GM12892 (cell line): ENCODE measurements around the gene NKAIN2.

ENCODE experiments used
- POLR2A ChIP-seq: IDR thresholded peaks from 2 replicates; pipeline ENCODE4 v1.6.1; 2011; ENCODE audit warnings: low read depth, low read length, control low read depth
- POLR2AphosphoS5 ChIP-seq: IDR thresholded peaks from 2 replicates; pipeline ENCODE4 v1.6.1; 2011; ENCODE audit warnings: low read depth, low read length, control low read depth

DNA sequence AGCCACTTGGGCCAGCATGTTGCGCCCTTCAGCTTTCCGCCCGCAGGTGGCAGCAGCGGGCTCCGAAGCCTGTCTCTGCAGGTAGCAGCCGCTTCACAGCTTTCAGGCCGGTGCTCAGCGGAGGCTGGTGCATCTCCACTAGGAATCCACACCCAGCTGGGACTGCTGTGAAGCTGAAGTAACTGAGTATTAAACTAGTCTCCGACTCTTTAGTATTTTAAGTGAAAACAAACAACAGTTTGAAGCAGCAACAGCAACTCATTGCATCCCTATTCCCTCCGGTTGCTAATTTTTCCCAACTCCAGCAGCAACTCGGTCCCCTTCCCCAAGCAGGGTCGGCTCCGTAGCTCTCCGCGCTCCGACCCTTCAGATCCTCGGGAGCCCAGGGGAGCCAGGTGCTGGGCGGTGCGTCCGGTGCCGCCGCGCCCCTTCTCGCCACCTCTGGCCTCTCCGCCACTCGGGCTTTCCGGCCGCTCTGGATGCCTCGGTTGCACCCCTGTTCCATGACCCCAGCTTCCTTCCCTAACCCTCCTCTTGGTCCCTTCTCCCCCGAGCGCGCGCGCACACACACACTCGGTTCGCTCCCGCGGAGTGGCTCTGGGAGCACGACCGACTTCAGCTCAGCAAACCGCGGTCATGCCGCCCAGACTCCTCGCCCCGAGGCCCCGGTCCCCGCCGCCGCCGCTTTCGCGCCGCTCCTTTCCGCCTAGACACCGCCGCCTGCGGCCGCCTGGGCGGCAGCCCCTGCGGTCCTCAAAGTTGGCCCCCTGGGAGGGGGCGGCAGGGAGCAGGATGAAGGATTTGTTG, 765 bp upstream of the NKAIN2 start:
- TF ChIP-seq POLR2AphosphoS5, result no peak
- no peak for TF ChIP-seq POLR2A
